SHP77 (cell line): ENCODE results near the gene NSMCE4A.
"Not testable (repeated sequence)": the region's sequence is repeated elsewhere in the genome, so short reads cannot be mapped to it uniquely, and the experiment has no call there.

ENCODE experiments used
- DNase-seq, 2 experiments: peaks; one replicate each; lab custom pipeline; 2025; lab: John Stamatoyannopoulos, UW

The NSMCE4A gene

GRCh38 chr10:121935702-121936101 lies 39.3 kb downstream of the NSMCE4A start:
- no peak for DNase-seq

DNA sequence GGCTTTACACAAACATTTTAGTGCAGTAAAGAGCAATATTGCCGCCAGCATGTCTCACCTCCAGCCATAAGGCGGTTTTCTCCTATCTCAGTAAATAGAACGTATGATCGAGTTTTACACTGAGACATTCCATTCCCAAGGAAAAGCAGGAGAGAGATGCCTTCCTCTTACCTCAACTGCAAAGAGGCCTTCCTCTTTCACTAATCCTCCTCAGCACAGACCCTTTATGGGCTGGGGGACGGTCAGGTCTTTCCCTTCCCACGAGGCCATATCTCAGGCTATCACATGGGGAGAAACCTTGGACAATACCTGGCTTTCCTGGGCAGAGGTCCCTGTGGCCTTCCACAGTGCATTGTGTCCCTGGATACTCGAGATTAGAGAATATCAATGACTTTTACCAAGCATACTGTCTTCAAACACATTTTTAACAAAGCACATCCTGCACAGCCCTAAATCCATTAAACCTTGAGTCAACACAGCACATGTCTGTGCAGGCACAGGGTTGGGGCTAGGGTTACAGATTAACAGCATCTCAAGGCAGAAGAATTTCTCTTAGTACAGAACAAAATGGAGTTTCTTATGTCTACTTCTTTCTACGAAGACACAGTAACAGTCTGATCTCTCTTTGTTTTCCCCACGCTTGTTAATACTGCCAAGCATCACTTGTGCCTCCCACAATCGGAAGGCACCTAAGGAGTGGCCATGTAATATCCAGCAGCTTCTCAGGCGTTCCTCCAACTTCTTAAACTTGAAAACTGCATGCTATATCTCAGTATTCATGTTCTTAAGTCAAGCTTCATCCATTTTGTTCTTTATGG lies 44.5 kb downstream of the NSMCE4A start:
- DNase-seq, result not testable (repeated sequence)

DNA sequence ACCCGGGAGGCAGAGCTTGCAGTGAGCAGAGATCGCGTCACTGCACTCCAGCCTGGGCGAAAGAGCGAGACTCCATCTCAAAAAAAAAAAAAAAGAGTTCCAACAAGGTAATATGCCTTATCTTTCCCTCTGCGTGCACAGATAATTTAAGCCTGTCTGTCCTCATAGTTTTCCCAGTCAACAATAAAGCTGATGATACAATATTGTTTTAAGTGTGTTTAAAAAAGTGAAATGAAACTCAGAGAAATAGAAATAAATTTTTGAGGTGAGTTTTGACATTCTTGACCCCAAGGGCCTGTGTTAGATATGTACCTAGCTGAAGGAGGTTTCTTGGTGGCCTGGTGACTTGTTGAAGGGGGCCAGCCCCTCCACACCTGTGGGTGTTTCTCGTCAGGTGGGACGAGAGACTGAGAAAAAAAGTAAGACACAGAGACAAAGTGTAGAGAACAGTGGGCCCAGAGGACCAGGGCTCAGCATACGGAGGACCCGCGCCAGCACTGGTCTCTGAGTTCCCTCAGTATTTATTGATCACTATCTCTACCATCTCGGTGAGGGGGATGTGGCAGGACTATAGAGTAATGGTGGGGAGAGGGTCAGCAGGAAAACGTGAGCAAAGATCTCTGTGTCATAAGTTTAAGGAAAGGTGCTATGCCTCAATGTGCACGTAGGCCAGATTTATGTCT lies 45.3 kb downstream of the NSMCE4A start:
- DNase-seq, result not testable (repeated sequence)

- DNase-seq, result peak; percentile 10 to 31
Observed at GRCh38 chr10:121928528-121928884, 46.5 kb downstream of the NSMCE4A start.

DNA sequence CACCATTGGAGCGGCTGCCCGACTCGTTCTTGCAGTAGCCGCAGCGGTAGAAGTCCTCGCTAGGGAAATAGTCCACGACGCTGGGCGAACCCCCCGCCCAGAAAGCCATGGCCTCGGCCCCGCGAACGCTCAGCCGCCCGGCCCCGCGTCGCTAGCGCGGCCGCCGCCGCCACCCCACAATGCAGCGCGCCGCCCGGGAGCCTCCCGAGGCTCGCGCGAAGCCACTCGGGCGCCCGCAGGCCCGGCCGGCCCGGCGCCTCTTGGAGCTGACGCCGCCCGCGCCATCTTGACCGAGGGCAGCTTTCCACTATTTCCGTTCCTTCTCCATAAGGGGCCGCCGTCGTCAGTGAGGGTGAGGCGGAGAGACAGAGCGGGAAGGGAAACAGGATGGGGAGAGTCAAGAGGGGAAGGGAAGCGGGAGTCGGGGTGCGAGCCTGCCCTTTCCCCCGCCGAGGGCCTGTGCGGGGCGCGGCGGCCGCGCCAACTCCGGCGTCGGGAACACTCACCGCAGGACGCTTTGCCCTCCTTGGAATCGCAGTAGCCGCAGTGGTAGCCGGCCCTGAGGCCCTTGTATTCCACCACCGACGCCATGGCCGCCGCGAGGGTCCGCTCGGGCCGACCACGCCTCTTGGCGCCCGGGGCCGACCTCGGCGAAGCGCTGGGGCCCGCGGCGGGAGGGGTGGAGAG lies 47.0 kb downstream of the NSMCE4A start, which contains the start of gene ATE1:
Gene ATE1 (minus strand): TSS at position 191 of the 687 bp plus-strand sequence. CDS start 82 bp downstream, at position 109.
- peak; percentile 79 to 91 for DNase-seq

GRCh38 chr10:121927318-121927840 lies 47.6 kb downstream of the NSMCE4A start:
- peak; percentile 11 to 43 for DNase-seq

- DNase-seq, result peak in 1 of 2 experiments; percentile 2
Observed at GRCh38 chr10:121926671-121927317, 48.2 kb downstream of the NSMCE4A start.

DNA sequence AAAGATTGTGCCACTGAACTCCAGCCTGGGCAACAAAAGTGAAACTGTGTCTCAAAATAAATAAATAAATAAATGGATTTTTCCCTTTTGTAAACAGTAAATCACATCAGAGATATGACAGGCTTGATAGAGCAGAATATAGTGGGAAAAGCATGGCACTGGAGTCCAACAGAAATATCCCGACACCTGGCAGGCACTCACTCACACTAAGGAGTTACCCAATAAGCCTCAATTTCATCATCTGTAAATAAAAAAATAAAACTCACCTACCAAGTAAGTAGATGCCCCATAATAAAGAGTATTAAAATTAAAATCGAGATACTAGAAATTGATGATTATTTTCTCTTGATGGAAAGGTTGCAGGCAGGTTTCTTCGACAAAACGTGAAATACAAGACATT lies 48.9 kb downstream of the NSMCE4A start:
- no peak for DNase-seq

DNA sequence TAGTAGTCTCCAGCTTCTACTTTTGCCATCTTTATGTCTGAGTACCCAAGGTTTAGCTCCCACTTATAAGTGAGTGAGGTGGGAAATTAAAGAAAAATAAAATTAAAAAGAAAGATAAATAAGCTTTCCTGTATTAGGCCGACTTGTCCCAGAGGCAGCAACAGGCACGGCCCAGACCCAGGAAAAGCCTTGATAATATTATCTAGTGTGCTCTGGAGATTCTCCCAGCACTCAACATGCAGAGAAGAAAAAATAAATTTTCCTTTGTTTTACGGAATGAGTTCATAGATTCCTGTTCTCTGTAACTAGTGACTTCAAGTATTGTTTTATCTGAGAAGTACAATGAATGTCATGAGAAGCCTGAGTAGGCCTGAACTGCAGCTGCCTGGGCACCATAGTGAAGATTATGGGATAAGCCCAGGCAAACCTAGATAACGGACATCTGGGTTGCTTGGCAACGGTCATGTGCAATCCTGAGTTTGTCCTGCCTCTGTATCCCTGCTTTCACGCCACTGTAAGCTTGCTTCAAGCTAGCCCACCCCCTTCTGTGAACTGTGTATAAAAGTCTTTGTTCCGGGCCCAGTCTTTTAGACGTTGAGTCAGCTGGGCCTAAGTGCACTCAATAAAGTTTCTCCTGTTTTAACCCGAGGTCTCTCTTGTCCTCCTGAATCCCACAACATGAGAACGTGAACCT lies 53.6 kb downstream of the NSMCE4A start:
- no peak for DNase-seq

- DNase-seq, result no peak
Observed at GRCh38 chr10:121919666-121920065, 55.4 kb downstream of the NSMCE4A start.

DNA sequence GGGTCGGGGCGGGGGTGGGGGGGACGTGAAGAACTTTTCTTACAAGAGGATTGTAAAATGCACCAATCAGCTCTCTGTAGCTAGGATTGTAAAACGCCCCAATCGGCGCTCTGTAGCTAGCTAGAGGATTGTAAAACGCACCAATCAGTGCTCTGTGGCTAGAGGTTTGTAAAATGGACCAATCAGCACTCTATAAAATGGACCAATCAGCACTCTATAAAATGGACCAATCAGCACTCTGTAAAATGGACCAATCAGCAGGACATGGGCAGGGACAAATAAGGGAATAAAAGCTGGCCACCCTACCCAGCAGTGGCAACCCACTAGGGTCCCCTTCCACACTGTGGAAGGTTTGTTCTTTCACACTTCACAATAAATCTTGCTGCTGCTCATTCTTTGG lies 56.2 kb downstream of the NSMCE4A start:
- DNase-seq, result not testable (repeated sequence)

- DNase-seq, result no peak
Observed at GRCh38 chr10:121914661-121915060, 60.4 kb downstream of the NSMCE4A start.

GRCh38 chr10:121911421-121911697 lies 63.7 kb downstream of the NSMCE4A start:
- DNase-seq, result no peak

DNA sequence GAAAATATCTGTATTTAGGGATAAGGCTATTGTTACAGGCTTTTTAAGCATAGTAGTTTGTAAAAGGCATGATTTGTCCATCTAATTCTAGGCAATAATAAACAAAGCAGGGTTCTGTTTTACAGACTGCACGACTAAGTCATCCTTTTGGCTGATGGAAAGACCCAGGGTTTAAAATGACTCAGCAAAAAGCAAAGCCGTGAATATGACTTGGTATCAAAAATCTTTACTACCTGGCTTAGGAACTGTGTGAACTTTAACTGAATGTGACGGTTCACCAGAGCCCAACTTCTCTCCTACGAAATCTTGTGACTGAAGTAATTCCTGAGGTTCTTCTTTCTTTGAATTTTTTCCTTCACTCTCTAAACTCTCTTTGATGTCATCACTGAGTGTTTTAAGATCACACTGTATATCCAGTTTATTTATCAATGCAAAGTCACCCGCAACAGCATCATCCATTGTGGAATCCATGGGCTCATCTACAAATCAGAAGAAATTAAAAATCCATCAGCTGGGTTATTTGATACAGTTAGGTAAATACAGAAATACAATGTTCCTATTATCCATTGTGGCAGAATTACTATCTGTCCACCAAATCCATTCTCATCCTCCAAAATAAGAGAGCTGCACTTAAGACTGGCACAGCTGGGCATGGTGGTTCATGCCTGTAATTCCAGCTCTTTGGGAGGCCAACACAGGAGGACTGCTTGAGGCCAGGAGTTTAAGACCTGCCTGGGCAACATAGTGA lies 64.2 kb downstream of the NSMCE4A start:
- DNase-seq, result no peak
